Naive B cell (primary cell): Measurements from ENCODE around the gene VAV1. TPM values are rescaled to one million over a fixed set of nuclear protein-coding genes. Genes with fewer than 3 reads are reported as not detected.
A peak's percentile ranks its signal among the peaks of the same experiment; 100 is the strongest.
"Not testable (repeated sequence)": the region's sequence is repeated elsewhere in the genome, so short reads cannot be mapped to it uniquely, and the experiment has no call there.

Experiments used
- ATAC-seq, 2 donors: fragments of 150-1000 bp; cut with Tn5 transposase; 2 replicates each; pipeline ENCODE4 v1.10.0; 2021; ENCODE audit warnings: low read depth in 2 of 2, mild to moderate bottlenecking in 2 of 2, moderate library complexity in 2 of 2
- DNase-seq: peaks from one replicate; pipeline ENCODE4 v3.0.0; 2022
- H3K27ac Mint-ChIP-seq, 6 donors: one replicate each; pipeline ENCODE4 v1.8.0; 2020 to 2022; ENCODE audit warnings: mild to moderate bottlenecking in 6 of 6, mixed read lengths in 6 of 6, moderate library complexity in 5 of 6, inconsistent platforms in 2 of 6
- H3K27me3 Mint-ChIP-seq, 3 donors: one replicate each; pipeline ENCODE4 v1.8.0; 2021 to 2022; ENCODE audit warnings: mixed read lengths in 3 of 3, mild to moderate bottlenecking in 1 of 3
- H3K36me3 Mint-ChIP-seq, 2 donors: one replicate each; pipeline ENCODE4 v1.8.0; 2020 to 2022; ENCODE audit warnings: mixed read lengths in 2 of 2, inconsistent platforms in 1 of 2, mild to moderate bottlenecking in 1 of 2
- H3K4me1 Mint-ChIP-seq, 3 donors: one replicate each; pipeline ENCODE4 v1.8.0; 2020 to 2022; ENCODE audit warnings: mixed read lengths in 3 of 3, inconsistent platforms in 1 of 3, mild to moderate bottlenecking in 1 of 3, moderate library complexity in 1 of 3
- H3K4me3 Mint-ChIP-seq, 8 donors: one replicate each; pipeline ENCODE4 v1.8.0; 2020 to 2022; ENCODE audit warnings: mild to moderate bottlenecking in 8 of 8, mixed read lengths in 8 of 8, moderate library complexity in 8 of 8, inconsistent platforms in 2 of 8
- H3K9me3 Mint-ChIP-seq, 7 donors: one replicate each; pipeline ENCODE4 v1.8.0; 2020 to 2022; ENCODE audit warnings: mixed read lengths in 7 of 7, mild to moderate bottlenecking in 5 of 7, inconsistent platforms in 2 of 7, moderate library complexity in 1 of 7
- polyA plus RNA-seq, 6 donors: library from polyadenylated mRNA; unstranded; fragments of 300-500 nt; fragmentation: Illumina TruSeq; gene quantifications; one replicate each; pipeline ENCODE4 v1.2.3, GENCODE V29; 2021; ENCODE audit warnings: low read depth in 6 of 6

Gene VAV1
- polyA plus RNA-seq, 6 donors from 2014 or later = 17.9 to 34.0 (median 23.7) TPM

GRCh38 chr19:6868351-6868750 lies 95.8 kb downstream of the VAV1 start:
- no peak for DNase-seq
- ATAC-seq = no peak
- H3K36me3 Mint-ChIP-seq = peaks cover 0 to 2% of the 10 kb centered on the region in 2 donors

GRCh38 chr19:6869151-6869882 lies 96.8 kb downstream of the VAV1 start:
- not testable (repeated sequence) for ATAC-seq, H3K36me3 Mint-ChIP-seq, H3K27me3 Mint-ChIP-seq, H3K9me3 Mint-ChIP-seq, H3K27ac Mint-ChIP-seq, DNase-seq, H3K4me3 Mint-ChIP-seq, H3K4me1 Mint-ChIP-seq

More at GRCh38 chr19:6868351-6868750, 95.8 kb downstream of the VAV1 start:
- Mint-ChIP-seq H3K9me3 (peaks cover 0 to 9% (median 0%) of the 10 kb centered on the region in 7 donors), H3K27ac (peak overlapping the region in 1 of 6 donors; percentile 54), H3K4me3 (no peak overlapping the region), H3K4me1 (peaks cover 0 to 4% (median 3%) of the 10 kb centered on the region in 3 donors), H3K27me3 (peaks cover 0 to under 1% (median 0%) of the 10 kb centered on the region in 3 donors)

- Mint-ChIP-seq H3K27ac (no peak overlapping the region), H3K4me3 (no peak overlapping the region), H3K27me3 (peaks cover 15 to 31% (median 30%) of the 10 kb centered on the region in 3 donors), H3K4me1 (no peaks in the 10 kb centered on the region), H3K36me3 (peaks cover 0 to 7% of the 10 kb centered on the region in 2 donors), H3K9me3 (peaks cover 0 to 9% (median 0%) of the 10 kb centered on the region in 7 donors)
- DNase-seq = no peak
- ATAC-seq = no peak
Observed at GRCh38 chr19:6873708-6874431, 101.4 kb downstream of the VAV1 start.

- peaks cover 0 to 7% of the 10 kb centered on the region in 2 donors for H3K36me3 Mint-ChIP-seq
- peaks cover 24 to 39% (median 37%) of the 10 kb centered on the region in 3 donors for H3K27me3 Mint-ChIP-seq
- no peaks in the 10 kb centered on the region for H3K4me1 Mint-ChIP-seq
- no peak overlapping the region for H3K4me3 Mint-ChIP-seq
- peaks cover 0 to 21% (median 3%) of the 10 kb centered on the region in 7 donors for H3K9me3 Mint-ChIP-seq
- peak overlapping the region in 1 of 6 donors; percentile 3 for H3K27ac Mint-ChIP-seq
- no peak for DNase-seq
- ATAC-seq = no peak
Observed at GRCh38 chr19:6875218-6875617, 102.7 kb downstream of the VAV1 start.

- DNase-seq = no peak
- H3K4me3 Mint-ChIP-seq = peak overlapping the region in 1 of 8 donors; percentile 58
- H3K27me3 Mint-ChIP-seq = peaks cover 26 to 48% (median 47%) of the 10 kb centered on the region in 3 donors
- H3K27ac Mint-ChIP-seq = no peak overlapping the region
- peaks cover 0 to 7% of the 10 kb centered on the region in 2 donors for H3K36me3 Mint-ChIP-seq
- ATAC-seq = no peak
- no peaks in the 10 kb centered on the region for H3K4me1 Mint-ChIP-seq
- H3K9me3 Mint-ChIP-seq = peaks cover 0 to 17% (median 3%) of the 10 kb centered on the region in 7 donors
Observed at GRCh38 chr19:6876748-6877147, 104.2 kb downstream of the VAV1 start.

GRCh38 chr19:6877766-6878165 lies 105.3 kb downstream of the VAV1 start:
- Mint-ChIP-seq H3K27me3 (peaks cover 26 to 48% (median 47%) of the 10 kb centered on the region in 3 donors), H3K27ac (peak overlapping the region in 1 of 6 donors; percentile 8), H3K4me1 (no peaks in the 10 kb centered on the region), H3K36me3 (peaks cover 0 to 7% of the 10 kb centered on the region in 2 donors), H3K9me3 (peaks cover 0 to 12% (median 0%) of the 10 kb centered on the region in 7 donors), H3K4me3 (peak overlapping the region in 1 of 8 donors; percentile 29)
- no peak for ATAC-seq
- DNase-seq = no peak

- Mint-ChIP-seq H3K36me3 (peaks cover 8 to 18% of the 10 kb centered on the region in 2 donors), H3K27me3 (peaks cover 22 to 29% (median 22%) of the 10 kb centered on the region in 3 donors), H3K27ac (no peak overlapping the region), H3K4me3 (no peak overlapping the region), H3K9me3 (peaks cover 4 to 25% (median 17%) of the 10 kb centered on the region in 7 donors), H3K4me1 (peaks cover 0 to 6% (median 4%) of the 10 kb centered on the region in 3 donors)
- DNase-seq (no peak), ATAC-seq (no peak)
Observed at GRCh38 chr19:6886277-6886897, 113.9 kb downstream of the VAV1 start.

- H3K27ac Mint-ChIP-seq = peak within 1 kb of the TSS in 1 of 6 donors; percentile 5
- DNase-seq (no peak), ATAC-seq (no peak)
- peaks cover 8 to 16% (median 12%) of the 10 kb centered on the region in 3 donors for H3K4me1 Mint-ChIP-seq
- peaks cover 8 to 18% of the 10 kb centered on the region in 2 donors for H3K36me3 Mint-ChIP-seq
- H3K4me3 Mint-ChIP-seq = peak within 1 kb of the TSS in 1 of 8 donors; percentile 5
- peaks cover 21 to 27% (median 26%) of the 10 kb centered on the region in 3 donors for H3K27me3 Mint-ChIP-seq
- peaks cover 4 to 33% (median 17%) of the 10 kb centered on the region in 7 donors for H3K9me3 Mint-ChIP-seq
Observed at GRCh38 chr19:6887316-6887715, 114.8 kb downstream of the VAV1 start, which contains the start of gene ADGRE1. Gene ADGRE1 (plus strand): TSS chr19:6887579. CDS start chr19:6887609, 30 bp downstream.

- H3K4me1 Mint-ChIP-seq = peaks cover 12 to 20% (median 19%) of the 10 kb centered on the region in 3 donors
- ATAC-seq (no peak), DNase-seq (no peak)
- H3K4me3 Mint-ChIP-seq = no peak overlapping the region
- H3K36me3 Mint-ChIP-seq = peaks cover 8 to 20% of the 10 kb centered on the region in 2 donors
- H3K27me3 Mint-ChIP-seq = peaks cover 21 to 27% (median 26%) of the 10 kb centered on the region in 3 donors
- H3K9me3 Mint-ChIP-seq = peaks cover 4 to 37% (median 19%) of the 10 kb centered on the region in 7 donors
- peak overlapping the region in 1 of 6 donors; percentile 1 for H3K27ac Mint-ChIP-seq
Observed at GRCh38 chr19:6888967-6889366, 116.5 kb downstream of the VAV1 start.

- DNase-seq = no peak
Observed at GRCh38 chr19:6890401-6890913, 117.9 kb downstream of the VAV1 start.

GRCh38 chr19:6890938-6891337 lies 118.4 kb downstream of the VAV1 start:
- peaks cover 19 to 56% (median 32%) of the 10 kb centered on the region in 7 donors for H3K9me3 Mint-ChIP-seq
- ATAC-seq (no peak), DNase-seq (no peak)
- H3K4me1 Mint-ChIP-seq = peaks cover 12 to 20% (median 19%) of the 10 kb centered on the region in 3 donors
- peaks cover 8 to 40% of the 10 kb centered on the region in 2 donors for H3K36me3 Mint-ChIP-seq
- no peak overlapping the region for H3K27ac Mint-ChIP-seq
- peaks cover 25 to 45% (median 32%) of the 10 kb centered on the region in 3 donors for H3K27me3 Mint-ChIP-seq
- peak overlapping the region in 1 of 8 donors; percentile 12 for H3K4me3 Mint-ChIP-seq

More at GRCh38 chr19:6890401-6890913, 117.9 kb downstream of the VAV1 start:
- no peak overlapping the region for H3K27ac Mint-ChIP-seq
- H3K4me1 Mint-ChIP-seq = peaks cover 12 to 20% (median 19%) of the 10 kb centered on the region in 3 donors
- H3K27me3 Mint-ChIP-seq = peaks cover 21 to 40% (median 32%) of the 10 kb centered on the region in 3 donors
- no peak for ATAC-seq
- peaks cover 18 to 52% (median 27%) of the 10 kb centered on the region in 7 donors for H3K9me3 Mint-ChIP-seq
- H3K4me3 Mint-ChIP-seq = no peak overlapping the region
- H3K36me3 Mint-ChIP-seq = peaks cover 8 to 35% of the 10 kb centered on the region in 2 donors

GRCh38 chr19:6891761-6892385 lies 119.4 kb downstream of the VAV1 start:
- Mint-ChIP-seq H3K4me3 (peak overlapping the region in 4 of 8 donors; percentile 2 to 75 (median 22)), H3K36me3 (peaks cover 7 to 47% of the 10 kb centered on the region in 2 donors), H3K4me1 (peaks cover 12 to 20% (median 19%) of the 10 kb centered on the region in 3 donors), H3K9me3 (peaks cover 21 to 56% (median 30%) of the 10 kb centered on the region in 7 donors), H3K27me3 (peaks cover 27 to 48% (median 29%) of the 10 kb centered on the region in 3 donors), H3K27ac (peak overlapping the region in 3 of 6 donors; percentile 49 to 92 (median 50))
- DNase-seq (no peak), ATAC-seq (peak; percentile 42 to 61)
